Measurements from ENCODE around the gene WDPCP. TPM values are rescaled to one million over a fixed set of nuclear protein-coding genes. Genes with fewer than 3 reads are reported as not detected.

WDPCP gene
- total and polyA plus RNA-seq, 9 donors: 5.5 to 11.7 (median 7.6) TPM

- no CpG with 5 or more reads among the region's 2 CpGs for WGBS (ENCODE audit: insufficient coverage)
Measured at GRCh38 chr2:63514237-63514716, 74.0 kb downstream of the WDPCP start.

GRCh38 chr2:63506320-63506719, 82.0 kb downstream of the WDPCP start:
- no peak overlapping the region for H3K4me3 ChIP-seq (ENCODE audit: low read length)
- H3K27ac ChIP-seq (ENCODE audit: low read length): no peak overlapping the region
- peaks cover 3% of the 10 kb centered on the region for H3K9me3 ChIP-seq (replicated peaks; ENCODE audit: control insufficient read depth, low read depth, low read length)
- WGBS (ENCODE audit: insufficient coverage): 100% methylated on average over 1 of the region's 2 CpGs
- H3K27me3 ChIP-seq (ENCODE audit: control insufficient read depth, insufficient read depth, low read length): no peaks in the 10 kb centered on the region
- no peaks in the 10 kb centered on the region for H3K36me3 ChIP-seq (ENCODE audit: control insufficient read depth, insufficient read depth, low read length)
- no peak for DNase-seq
- no peaks in the 10 kb centered on the region for H3K4me1 ChIP-seq (ENCODE audit: control insufficient read depth, insufficient read depth, low read length)

More at GRCh38 chr2:63514237-63514716, 74.0 kb downstream of the WDPCP start:
- Histone ChIP-seq H3K4me1 (ENCODE audit: control insufficient read depth, insufficient read depth, low read length) (no peaks in the 10 kb centered on the region), H3K36me3 (ENCODE audit: control insufficient read depth, insufficient read depth, low read length) (no peaks in the 10 kb centered on the region), H3K9me3 (replicated peaks; ENCODE audit: control insufficient read depth, low read depth, low read length) (peaks cover 6% of the 10 kb centered on the region), H3K27me3 (ENCODE audit: control insufficient read depth, insufficient read depth, low read length) (no peaks in the 10 kb centered on the region), H3K27ac (ENCODE audit: low read length) (no peak overlapping the region), H3K4me3 (ENCODE audit: low read length) (no peak overlapping the region)
- peak; percentile 11 for DNase-seq

- Histone ChIP-seq H3K27ac (ENCODE audit: low read length) (no peak overlapping the region), H3K36me3 (ENCODE audit: control insufficient read depth, insufficient read depth, low read length) (no peaks in the 10 kb centered on the region), H3K27me3 (ENCODE audit: control insufficient read depth, insufficient read depth, low read length) (no peaks in the 10 kb centered on the region), H3K4me1 (ENCODE audit: control insufficient read depth, insufficient read depth, low read length) (no peaks in the 10 kb centered on the region), H3K4me3 (ENCODE audit: low read length) (no peak overlapping the region), H3K9me3 (replicated peaks; ENCODE audit: control insufficient read depth, low read depth, low read length) (no peaks in the 10 kb centered on the region)
- no CpG with 5 or more reads among the region's 1 CpG for WGBS (ENCODE audit: insufficient coverage)
- no peak for DNase-seq
Measured at GRCh38 chr2:63503818-63504217, 84.5 kb downstream of the WDPCP start.

- Histone ChIP-seq H3K9me3 (replicated peaks; ENCODE audit: control insufficient read depth, low read depth, low read length) (no peaks in the 10 kb centered on the region), H3K4me1 (ENCODE audit: control insufficient read depth, insufficient read depth, low read length) (no peaks in the 10 kb centered on the region)
Measured at GRCh38 chr2:63500398-63500797, 87.9 kb downstream of the WDPCP start.

GRCh38 chr2:63497576-63497975, 90.7 kb downstream of the WDPCP start:
- Histone ChIP-seq H3K36me3 (ENCODE audit: control insufficient read depth, insufficient read depth, low read length) (no peaks in the 10 kb centered on the region), H3K4me1 (ENCODE audit: control insufficient read depth, insufficient read depth, low read length) (no peaks in the 10 kb centered on the region), H3K9me3 (replicated peaks; ENCODE audit: control insufficient read depth, low read depth, low read length) (no peaks in the 10 kb centered on the region), H3K27me3 (ENCODE audit: control insufficient read depth, insufficient read depth, low read length) (no peaks in the 10 kb centered on the region), H3K27ac (ENCODE audit: low read length) (no peak overlapping the region), H3K4me3 (ENCODE audit: low read length) (no peak overlapping the region)
- WGBS (ENCODE audit: insufficient coverage): no CpG with 5 or more reads among the region's 2 CpGs
- DNase-seq: no peak

More at GRCh38 chr2:63500398-63500797, 87.9 kb downstream of the WDPCP start:
- Histone ChIP-seq H3K27ac (ENCODE audit: low read length) (no peak overlapping the region), H3K36me3 (ENCODE audit: control insufficient read depth, insufficient read depth, low read length) (no peaks in the 10 kb centered on the region), H3K27me3 (ENCODE audit: control insufficient read depth, insufficient read depth, low read length) (no peaks in the 10 kb centered on the region), H3K4me3 (ENCODE audit: low read length) (no peak overlapping the region)
- no peak for DNase-seq
- no CpG with 5 or more reads among the region's 1 CpG for WGBS (ENCODE audit: insufficient coverage)

- DNase-seq: no peak
- Histone ChIP-seq H3K36me3 (ENCODE audit: control insufficient read depth, insufficient read depth, low read length) (no peaks in the 10 kb centered on the region), H3K4me1 (ENCODE audit: control insufficient read depth, insufficient read depth, low read length) (no peaks in the 10 kb centered on the region), H3K27ac (ENCODE audit: low read length) (no peak overlapping the region), H3K9me3 (replicated peaks; ENCODE audit: control insufficient read depth, low read depth, low read length) (no peaks in the 10 kb centered on the region), H3K27me3 (ENCODE audit: control insufficient read depth, insufficient read depth, low read length) (no peaks in the 10 kb centered on the region), H3K4me3 (ENCODE audit: low read length) (no peak overlapping the region)
- no CpG with 5 or more reads among the region's 1 CpG for WGBS (ENCODE audit: insufficient coverage)
Measured at GRCh38 chr2:63494968-63495367, 93.3 kb downstream of the WDPCP start.

- 80% methylated on average over 6 of the region's 7 CpGs for WGBS (ENCODE audit: insufficient coverage)
- no peaks in the 10 kb centered on the region for H3K9me3 ChIP-seq (replicated peaks; ENCODE audit: control insufficient read depth, low read depth, low read length)
- DNase-seq: no peak
Measured at GRCh38 chr2:63494100-63494499, 94.2 kb downstream of the WDPCP start.

GRCh38 chr2:63488118-63488713, 100.1 kb downstream of the WDPCP start:
- H3K27me3 ChIP-seq (ENCODE audit: control insufficient read depth, insufficient read depth, low read length): no peaks in the 10 kb centered on the region
- H3K36me3 ChIP-seq (ENCODE audit: control insufficient read depth, insufficient read depth, low read length): no peaks in the 10 kb centered on the region
- H3K9me3 ChIP-seq (replicated peaks; ENCODE audit: control insufficient read depth, low read depth, low read length): no peaks in the 10 kb centered on the region
- no peak overlapping the region for H3K27ac ChIP-seq (ENCODE audit: low read length)
- no peak overlapping the region for H3K4me3 ChIP-seq (ENCODE audit: low read length)
- no CpG with 5 or more reads among the region's 2 CpGs for WGBS (ENCODE audit: insufficient coverage)
- H3K4me1 ChIP-seq (ENCODE audit: control insufficient read depth, insufficient read depth, low read length): no peaks in the 10 kb centered on the region
- peak; percentile 30 for DNase-seq

More at GRCh38 chr2:63494100-63494499, 94.2 kb downstream of the WDPCP start:
- no peak overlapping the region for H3K27ac ChIP-seq (ENCODE audit: low read length)
- H3K36me3 ChIP-seq (ENCODE audit: control insufficient read depth, insufficient read depth, low read length): no peaks in the 10 kb centered on the region
- H3K4me1 ChIP-seq (ENCODE audit: control insufficient read depth, insufficient read depth, low read length): no peaks in the 10 kb centered on the region
- no peak overlapping the region for H3K4me3 ChIP-seq (ENCODE audit: low read length)
- no peaks in the 10 kb centered on the region for H3K27me3 ChIP-seq (ENCODE audit: control insufficient read depth, insufficient read depth, low read length)

- WGBS (ENCODE audit: insufficient coverage): no CpG with 5 or more reads among the region's 2 CpGs
- DNase-seq: no peak
- Histone ChIP-seq H3K36me3 (ENCODE audit: control insufficient read depth, insufficient read depth, low read length) (no peaks in the 10 kb centered on the region), H3K27ac (ENCODE audit: low read length) (no peak overlapping the region), H3K9me3 (replicated peaks; ENCODE audit: control insufficient read depth, low read depth, low read length) (no peaks in the 10 kb centered on the region), H3K4me3 (ENCODE audit: low read length) (no peak overlapping the region), H3K4me1 (ENCODE audit: control insufficient read depth, insufficient read depth, low read length) (no peaks in the 10 kb centered on the region), H3K27me3 (ENCODE audit: control insufficient read depth, insufficient read depth, low read length) (no peaks in the 10 kb centered on the region)
Measured at GRCh38 chr2:63486861-63487290, 101.4 kb downstream of the WDPCP start.

GRCh38 chr2:63484901-63485300, 103.4 kb downstream of the WDPCP start:
- no peaks in the 10 kb centered on the region for H3K36me3 ChIP-seq (ENCODE audit: control insufficient read depth, insufficient read depth, low read length)
- no peaks in the 10 kb centered on the region for H3K27me3 ChIP-seq (ENCODE audit: control insufficient read depth, insufficient read depth, low read length)
- no peaks in the 10 kb centered on the region for H3K9me3 ChIP-seq (replicated peaks; ENCODE audit: control insufficient read depth, low read depth, low read length)
- H3K27ac ChIP-seq (ENCODE audit: low read length): no peak overlapping the region
- no CpG with 5 or more reads among the region's 6 CpGs for WGBS (ENCODE audit: insufficient coverage)
- DNase-seq: no peak
- no peak overlapping the region for H3K4me3 ChIP-seq (ENCODE audit: low read length)
- H3K4me1 ChIP-seq (ENCODE audit: control insufficient read depth, insufficient read depth, low read length): no peaks in the 10 kb centered on the region

GRCh38 chr2:63484481-63484880, 103.8 kb downstream of the WDPCP start:
- Histone ChIP-seq H3K27me3 (ENCODE audit: control insufficient read depth, insufficient read depth, low read length) (no peaks in the 10 kb centered on the region), H3K4me1 (ENCODE audit: control insufficient read depth, insufficient read depth, low read length) (no peaks in the 10 kb centered on the region), H3K27ac (ENCODE audit: low read length) (no peak overlapping the region), H3K36me3 (ENCODE audit: control insufficient read depth, insufficient read depth, low read length) (no peaks in the 10 kb centered on the region), H3K4me3 (ENCODE audit: low read length) (no peak overlapping the region), H3K9me3 (replicated peaks; ENCODE audit: control insufficient read depth, low read depth, low read length) (no peaks in the 10 kb centered on the region)
- 80% methylated on average over 1 of the region's 2 CpGs for WGBS (ENCODE audit: insufficient coverage)
- no peak for DNase-seq
